ENCODE results near the gene ABCC4. TPM values are rescaled to one million over a fixed set of nuclear protein-coding genes. Genes with fewer than 3 reads are reported as not detected.
A peak's percentile ranks its signal among the peaks of the same experiment; 100 is the strongest.

The ABCC4 gene
- total and polyA plus RNA-seq, 9 of the 15 experiments (the other 6 are each of a cell fraction or from before 2014, with no cell fraction given) = 9.4 to 46.1 (median 25.4) TPM

GRCh38 chr13:95209109-95209508 lies 92.1 kb downstream of the ABCC4 start (continued):
- TF ChIP-seq ZNF407 (IDR thresholded peaks at IDR 0.05; ENCODE audit: low read depth) = peak; percentile 75
- no peak for TF ChIP-seq POLR2AphosphoS2 (IDR thresholded peaks at IDR 0.05; ENCODE audit: low read length)

Measured in K562 (cell line).